Vagina (tissue), 2 donors: ENCODE results near the gene ZSWIM1.

Experiments
- CTCF ChIP-seq, 3 experiments: fragments of 450-650 bp in 2 of 3; fragments of 200-600 bp in 1 of 3; sonication (generic) in 1 of 3; IDR thresholded peaks; one replicate each; pipeline ENCODE4 v1.5.1; 2017 to 2019; ENCODE audit warnings: antibody characterized with exemption in 3 of 3, mild to moderate bottlenecking in 2 of 3, moderate library complexity in 2 of 3
- POLR2AphosphoS5 ChIP-seq, 2 donors: sonication (generic); formaldehyde crosslinking; IDR thresholded peaks; one replicate each; pipeline ENCODE4 v1.9.0; 2017; ENCODE audit warnings: antibody characterized with exemption in 2 of 2, mild to moderate bottlenecking in 2 of 2, low read depth in 1 of 2; ENCODE audit not compliant: insufficient read depth in 1 of 2

GRCh38 chr20:45850238-45850637 is 30.8 kb upstream of the ZSWIM1 start:
- TF ChIP-seq POLR2AphosphoS5 (IDR thresholded peaks at IDR 0.05; ENCODE audit: insufficient read depth in 1 of 2, low read depth in 1 of 2) (no peak), CTCF (IDR thresholded peaks at IDR 0.05) (no peak)
